Right atrium auricular region (tissue), 2 donors: ENCODE results near the gene GPSM3. TPM values are rescaled to one million over a fixed set of nuclear protein-coding genes. Genes with fewer than 3 reads are reported as not detected.
A peak's percentile ranks its signal among the peaks of the same experiment; 100 is the strongest.
"Not testable (repeated sequence)": the region's sequence is repeated elsewhere in the genome, so short reads cannot be mapped to it uniquely, and the experiment has no call there.

Experiments
- DNase-seq: peaks from one replicate; pipeline ENCODE4 v3.0.0-alpha.2; 2019; ENCODE audit warnings: low spot score
- H3K27ac ChIP-seq, 2 donors: fragments of 200-600 bp; sonication (generic); 1 replicate in 1 of 2; 2 replicates in 1 of 2; pipeline ENCODE4 v1.5.1; 2016 to 2019
- H3K27me3 ChIP-seq, 2 donors: fragments of 200-600 bp; sonication (generic); one replicate each; pipeline versions ENCODE4 v1.5.1 to v1.6.0; 2017 to 2019
- H3K36me3 ChIP-seq: fragments of 200-600 bp; sonication (generic); one replicate; pipeline ENCODE4 v1.5.1; 2016
- H3K4me1 ChIP-seq, 2 donors: fragments of 200-600 bp; sonication (generic); one replicate each; pipeline versions ENCODE4 v1.5.1 to v1.6.0; 2017 to 2019
- H3K4me3 ChIP-seq, 2 donors: fragments of 200-600 bp; sonication (generic); 1 replicate in 1 of 2; 2 replicates in 1 of 2; pipeline ENCODE4 v1.5.1; 2017 to 2019; ENCODE audit warnings: mild to moderate bottlenecking in 1 of 2, moderate library complexity in 1 of 2
- H3K9me3 ChIP-seq, 2 donors: fragments of 200-600 bp; sonication (generic); one replicate each; pipeline ENCODE4 v1.5.1; 2019
- total RNA-seq, 2 donors: library from RNA; depleted of rRNA; stranded (reverse); fragments of >200 nt; gene quantifications; one replicate each; pipeline ENCODE4 v1.1.0, GENCODE V29; 2016
- TF ChIP-seq, protein P1 (sequence below), 2 donors: fragments of 200-600 bp; sonication (generic); IDR thresholded peaks; one replicate each; pipeline ENCODE4 v1.5.1; 2019; ENCODE audit warnings: antibody characterized with exemption in 2 of 2

The GPSM3 gene
- total RNA-seq, 2 donors from 2014 or later, result 3.6 to 9.0 TPM

DNA sequence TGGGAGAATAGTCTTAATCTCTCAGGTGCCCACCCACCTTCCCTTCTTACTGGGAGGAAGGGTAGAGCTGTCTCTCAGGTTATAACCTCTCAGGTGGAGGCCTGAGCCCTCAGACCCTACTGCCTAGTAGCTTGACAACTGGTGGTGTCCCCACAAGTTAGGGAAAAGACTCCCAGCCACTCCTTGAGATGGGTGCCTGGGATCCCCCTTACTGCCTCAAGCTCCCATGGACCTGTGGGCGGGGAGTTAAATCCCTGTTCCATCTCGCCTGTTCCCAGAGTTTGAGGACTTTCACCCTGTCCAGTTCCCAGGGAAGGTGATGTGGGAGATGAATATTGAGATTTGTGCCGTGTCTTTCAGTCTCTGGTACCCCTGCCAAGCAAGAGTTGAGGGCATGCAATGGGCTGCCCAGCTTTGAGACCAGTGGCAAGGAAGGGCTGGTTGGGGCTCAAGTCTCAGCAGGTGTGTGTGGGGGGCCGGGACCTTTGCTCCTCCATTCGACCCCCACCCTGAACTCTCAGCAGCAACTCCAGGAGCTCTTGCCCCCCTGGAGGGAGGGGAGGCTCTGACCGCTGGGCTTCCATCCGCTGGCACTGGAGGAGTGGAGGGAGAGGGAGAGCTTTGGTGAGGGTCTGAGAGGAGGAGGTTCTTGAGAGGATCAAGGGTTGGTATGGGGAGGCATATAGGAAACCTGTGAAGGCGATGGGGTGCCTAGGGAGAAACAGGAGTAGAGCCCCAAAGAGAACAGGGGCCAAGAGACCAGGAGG is 1.3 kb downstream of the GPSM3 start:
- TF ChIP-seq, protein P1, sequence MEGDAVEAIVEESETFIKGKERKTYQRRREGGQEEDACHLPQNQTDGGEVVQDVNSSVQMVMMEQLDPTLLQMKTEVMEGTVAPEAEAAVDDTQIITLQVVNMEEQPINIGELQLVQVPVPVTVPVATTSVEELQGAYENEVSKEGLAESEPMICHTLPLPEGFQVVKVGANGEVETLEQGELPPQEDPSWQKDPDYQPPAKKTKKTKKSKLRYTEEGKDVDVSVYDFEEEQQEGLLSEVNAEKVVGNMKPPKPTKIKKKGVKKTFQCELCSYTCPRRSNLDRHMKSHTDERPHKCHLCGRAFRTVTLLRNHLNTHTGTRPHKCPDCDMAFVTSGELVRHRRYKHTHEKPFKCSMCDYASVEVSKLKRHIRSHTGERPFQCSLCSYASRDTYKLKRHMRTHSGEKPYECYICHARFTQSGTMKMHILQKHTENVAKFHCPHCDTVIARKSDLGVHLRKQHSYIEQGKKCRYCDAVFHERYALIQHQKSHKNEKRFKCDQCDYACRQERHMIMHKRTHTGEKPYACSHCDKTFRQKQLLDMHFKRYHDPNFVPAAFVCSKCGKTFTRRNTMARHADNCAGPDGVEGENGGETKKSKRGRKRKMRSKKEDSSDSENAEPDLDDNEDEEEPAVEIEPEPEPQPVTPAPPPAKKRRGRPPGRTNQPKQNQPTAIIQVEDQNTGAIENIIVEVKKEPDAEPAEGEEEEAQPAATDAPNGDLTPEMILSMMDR (IDR thresholded peaks at IDR 0.05), result no peak
- no peak for DNase-seq
- Histone ChIP-seq H3K4me3 (peak overlapping the region; percentile 88 to 91), H3K36me3 (peaks cover 18% of the 10 kb centered on the region), H3K27me3 (no peaks in the 10 kb centered on the region), H3K4me1 (peaks cover 4 to 80% of the 10 kb centered on the region in 2 donors), H3K27ac (peak overlapping the region; percentile 92 to 99), H3K9me3 (no peaks in the 10 kb centered on the region)

DNA sequence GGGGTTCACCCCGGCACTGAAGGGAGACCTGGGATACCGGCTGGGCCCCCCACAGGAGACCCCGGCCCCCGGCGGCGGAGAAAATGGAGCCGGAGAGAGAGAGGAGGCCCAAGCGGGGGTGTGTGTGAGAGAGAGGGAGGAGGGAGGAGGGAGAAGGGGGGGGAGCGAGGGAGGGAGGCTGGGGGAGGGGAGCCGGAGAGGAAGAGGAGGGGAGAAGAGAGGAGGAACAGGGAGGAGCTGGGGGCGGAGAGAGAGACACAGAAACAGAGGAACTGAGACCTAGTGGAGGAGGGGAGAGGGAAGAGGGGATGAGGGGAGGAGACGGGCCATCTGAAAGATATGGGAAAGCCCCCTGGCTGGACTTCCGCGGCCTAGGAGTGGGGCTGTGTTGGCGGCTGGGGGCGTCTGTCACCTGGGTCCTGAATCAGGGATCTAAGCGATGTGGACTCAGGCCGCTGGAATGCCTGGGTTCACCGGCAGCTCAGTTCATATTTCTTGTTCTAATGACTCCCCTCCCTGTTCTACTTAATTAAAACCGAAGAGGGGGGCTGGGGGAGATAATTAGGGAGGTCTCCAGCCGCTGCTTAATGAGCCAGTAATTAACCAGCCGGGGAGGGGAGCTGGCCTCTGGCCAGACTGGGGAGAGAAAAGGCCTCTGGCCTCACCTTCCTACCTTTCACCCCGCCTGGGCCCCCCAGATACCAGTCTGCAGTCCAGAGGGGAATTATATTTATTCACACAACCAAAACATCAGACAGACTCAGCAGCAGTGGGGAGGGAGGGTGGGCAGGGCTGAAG is 2.2 kb downstream of the GPSM3 start, which contains the start of gene PBX2:
Gene PBX2, minus strand, starts transcription at position 149 of the 798 bp plus-strand sequence. CDS start 287 bp downstream, outside the sequence.
- H3K4me1 ChIP-seq, result peaks cover 3 to 84% of the 10 kb centered on the region in 2 donors
- peak within 1 kb of the TSS; percentile 92 to 99 for H3K27ac ChIP-seq
- H3K36me3 ChIP-seq, result peaks cover 19% of the 10 kb centered on the region
- H3K27me3 ChIP-seq, result no peaks in the 10 kb centered on the region
- H3K9me3 ChIP-seq, result no peaks in the 10 kb centered on the region
- TF ChIP-seq, protein P1 (IDR thresholded peaks at IDR 0.05), result no peak
- DNase-seq, result peak; percentile 91
- peak within 1 kb of the TSS; percentile 88 to 91 for H3K4me3 ChIP-seq

DNA sequence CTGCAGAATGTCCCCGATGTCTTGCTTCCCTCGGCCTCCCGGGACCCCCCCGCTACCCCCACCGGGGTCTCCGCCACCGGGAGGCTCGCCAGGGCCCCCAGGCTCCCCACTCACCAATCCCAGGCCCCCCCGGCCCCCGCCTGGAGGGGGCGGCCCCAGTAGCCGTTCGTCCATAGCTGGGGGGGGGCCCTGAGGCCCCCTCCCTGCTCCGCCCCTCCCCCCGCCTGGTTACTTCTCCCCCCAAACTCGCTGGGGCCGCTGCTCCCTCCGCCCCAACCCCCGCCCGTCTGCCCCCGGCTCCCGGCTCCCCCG is 2.7 kb downstream of the GPSM3 start:
- H3K4me1 ChIP-seq, result peaks cover 0 to 78% of the 10 kb centered on the region in 2 donors
- peak overlapping the region; percentile 92 to 99 for H3K27ac ChIP-seq
- DNase-seq, result no peak
- no peaks in the 10 kb centered on the region for H3K9me3 ChIP-seq
- TF ChIP-seq, protein P1 (IDR thresholded peaks at IDR 0.05), result no peak
- peaks cover 19% of the 10 kb centered on the region for H3K36me3 ChIP-seq
- no peaks in the 10 kb centered on the region for H3K27me3 ChIP-seq
- peak overlapping the region; percentile 88 to 91 for H3K4me3 ChIP-seq

DNA sequence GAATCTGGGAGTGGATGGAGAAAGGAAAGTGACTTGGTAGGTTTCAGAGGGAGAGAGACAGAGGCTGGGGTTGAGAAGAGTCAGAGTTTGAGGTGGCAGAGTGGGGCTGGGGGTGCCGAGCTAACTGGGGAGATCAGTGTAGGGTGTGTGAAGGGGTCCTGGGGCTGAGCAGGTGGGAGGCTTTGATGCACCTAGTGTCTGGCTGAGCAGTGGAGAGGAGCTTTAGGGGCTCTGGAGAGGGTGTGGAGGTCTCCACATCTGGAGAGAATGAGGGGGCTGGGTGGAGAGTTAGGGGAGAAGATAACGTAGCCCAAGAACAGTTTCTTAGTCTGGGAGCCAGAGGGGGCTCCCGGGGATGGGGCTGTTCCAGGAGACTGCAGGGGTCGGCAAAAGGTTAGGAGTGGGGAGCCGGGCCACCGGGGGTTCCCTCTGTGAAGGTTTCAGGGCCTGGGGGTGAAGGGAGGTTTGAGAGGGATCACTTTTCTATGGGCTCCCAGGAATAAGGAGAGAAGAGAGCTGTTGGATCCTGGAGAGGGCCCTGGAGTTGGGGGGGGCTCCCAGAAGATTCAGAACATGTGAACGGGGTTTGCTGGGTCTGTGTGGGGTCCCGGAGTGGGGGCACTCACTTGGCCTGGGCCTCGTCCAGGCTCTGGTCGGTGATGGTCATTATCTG is 3.2 kb downstream of the GPSM3 start:
- DNase-seq, result no peak
- Histone ChIP-seq H3K27ac (peak overlapping the region; percentile 92 to 99), H3K9me3 (no peaks in the 10 kb centered on the region), H3K36me3 (peaks cover 19% of the 10 kb centered on the region), H3K4me1 (peaks cover 0 to 79% of the 10 kb centered on the region in 2 donors), H3K27me3 (no peaks in the 10 kb centered on the region), H3K4me3 (peak overlapping the region; percentile 88 to 91)
- TF ChIP-seq, protein P1 (IDR thresholded peaks at IDR 0.05), result no peak

DNA sequence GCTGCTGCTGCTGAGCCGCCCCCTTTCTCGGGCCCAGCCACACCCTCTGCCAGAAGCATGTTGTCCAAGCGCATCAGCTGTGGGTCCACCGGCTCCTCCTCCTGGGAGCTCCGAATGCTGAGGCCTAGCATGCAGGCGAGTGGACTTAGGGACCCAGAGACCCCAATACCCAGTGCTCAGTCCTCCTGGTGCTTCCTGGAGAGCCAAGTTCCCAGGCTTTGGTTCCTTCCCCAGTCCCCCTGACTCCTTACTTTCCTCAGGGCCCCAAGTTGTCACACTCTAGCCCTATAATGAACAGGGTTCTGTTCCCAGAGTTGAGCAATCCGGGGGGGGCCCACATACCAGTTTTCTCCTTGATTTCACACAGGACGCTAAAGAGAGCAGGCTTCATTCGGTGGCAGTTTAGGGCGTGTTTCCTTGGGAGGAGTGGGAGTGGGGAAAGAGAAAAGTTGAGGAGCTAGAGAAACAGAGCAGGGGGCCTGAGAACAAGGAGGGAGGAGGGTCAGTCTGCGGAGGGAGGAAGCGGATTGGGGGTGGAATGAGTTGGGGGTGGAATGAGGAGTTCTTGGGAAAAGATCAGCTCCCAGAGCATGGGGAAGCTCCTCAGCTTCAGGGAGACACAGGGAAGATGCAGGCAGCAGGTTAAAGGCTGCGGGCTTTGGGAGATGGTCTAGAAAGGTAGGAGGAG is 3.9 kb downstream of the GPSM3 start:
- Histone ChIP-seq H3K27me3 (no peaks in the 10 kb centered on the region), H3K27ac (peak overlapping the region; percentile 92 to 99)

DNA sequence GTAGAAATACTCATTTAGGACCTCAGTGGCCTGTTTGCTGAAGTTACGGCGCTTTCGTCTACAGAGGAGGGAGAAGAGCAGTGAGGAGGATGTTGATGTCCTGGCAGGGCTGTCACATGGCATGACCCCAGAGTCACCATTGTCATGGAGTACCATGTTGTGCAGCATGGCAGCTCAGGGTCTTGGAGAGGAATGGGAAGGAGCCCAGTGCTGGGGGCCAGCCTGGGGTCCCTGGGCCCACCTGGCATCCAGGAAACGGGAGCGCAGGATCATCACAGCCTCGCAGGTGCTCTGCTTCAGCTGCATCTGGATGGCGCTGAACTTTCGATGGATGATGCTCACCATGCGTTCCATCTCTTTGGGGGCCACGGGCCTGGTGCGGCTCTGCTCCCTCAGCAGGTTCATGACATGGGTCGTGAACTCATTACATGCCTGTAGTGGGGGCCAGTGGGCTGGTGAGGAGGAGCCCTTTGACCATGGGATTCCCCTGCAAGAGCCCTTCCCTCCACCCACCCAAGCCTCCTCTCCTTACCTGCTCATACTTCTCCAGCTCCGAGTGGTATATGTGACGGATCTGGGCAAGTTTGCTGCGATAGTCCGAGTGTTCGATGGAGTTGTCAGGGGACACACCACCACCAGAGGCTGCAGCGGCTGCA is 4.6 kb downstream of the GPSM3 start:
- not testable (repeated sequence) for H3K9me3 ChIP-seq, H3K27me3 ChIP-seq, H3K4me3 ChIP-seq, DNase-seq
- H3K36me3 ChIP-seq, result peaks cover 23% of the 10 kb centered on the region
- H3K27ac ChIP-seq, result peak overlapping the region; percentile 92 to 99
- peaks cover 0 to 81% of the 10 kb centered on the region in 2 donors for H3K4me1 ChIP-seq

More for the DNA sequence above, 3.9 kb downstream of the GPSM3 start:
- DNase-seq, result no peak
- H3K36me3 ChIP-seq, result peaks cover 19% of the 10 kb centered on the region
- H3K9me3 ChIP-seq, result no peaks in the 10 kb centered on the region
- TF ChIP-seq, protein P1 (IDR thresholded peaks at IDR 0.05), result no peak
- peak overlapping the region; percentile 88 to 91 for H3K4me3 ChIP-seq
- peaks cover 0 to 85% of the 10 kb centered on the region in 2 donors for H3K4me1 ChIP-seq
